Brain microvascular endothelial cell (primary cell): Measurements from ENCODE around the gene ATP2B2.

Experiments used
- DNase-seq: peaks from one replicate; pipeline ENCODE4 v3.0.0-alpha.2; 2020
- H3K27ac ChIP-seq: fragments of 250-450 bp; sonication (Bioruptor Pico); 2 replicates; pipeline ENCODE4 v1.5.1; 2020; ENCODE audit warnings: mild to moderate bottlenecking, moderate library complexity
- H3K27me3 ChIP-seq: fragments of 250-450 bp; sonication (Bioruptor Pico); replicated peaks from 2 replicates; pipeline ENCODE4 v1.5.1; 2020; ENCODE audit warnings: mild to moderate bottlenecking
- H3K36me3 ChIP-seq: fragments of 250-450 bp; sonication (Bioruptor Pico); replicated peaks from 2 replicates; pipeline ENCODE4 v1.5.1; 2020; ENCODE audit warnings: mild to moderate bottlenecking
- H3K4me3 ChIP-seq: 2 replicates; pipeline ENCODE4 v1.5.1; 2011; ENCODE audit warnings: low read depth, mild to moderate bottlenecking, control low read depth, low read length, moderate library complexity
- in situ Hi-C: cut with HindIII; loops from 2 replicates; pipeline ENCODE4 v1.10.0; 2017; ENCODE audit warnings: low sequenced_read_pairs, low pct_ligation_motif_present
- TF ChIP-seq, protein P1 (sequence below): IDR thresholded peaks from 2 replicates; pipeline ENCODE4 v1.5.1; 2011; ENCODE audit warnings: low read depth, mild to moderate bottlenecking, moderate library complexity, low read length, control low read depth, inconsistent platforms; ENCODE audit errors: missing control alignments

ATP2B2 gene

DNA sequence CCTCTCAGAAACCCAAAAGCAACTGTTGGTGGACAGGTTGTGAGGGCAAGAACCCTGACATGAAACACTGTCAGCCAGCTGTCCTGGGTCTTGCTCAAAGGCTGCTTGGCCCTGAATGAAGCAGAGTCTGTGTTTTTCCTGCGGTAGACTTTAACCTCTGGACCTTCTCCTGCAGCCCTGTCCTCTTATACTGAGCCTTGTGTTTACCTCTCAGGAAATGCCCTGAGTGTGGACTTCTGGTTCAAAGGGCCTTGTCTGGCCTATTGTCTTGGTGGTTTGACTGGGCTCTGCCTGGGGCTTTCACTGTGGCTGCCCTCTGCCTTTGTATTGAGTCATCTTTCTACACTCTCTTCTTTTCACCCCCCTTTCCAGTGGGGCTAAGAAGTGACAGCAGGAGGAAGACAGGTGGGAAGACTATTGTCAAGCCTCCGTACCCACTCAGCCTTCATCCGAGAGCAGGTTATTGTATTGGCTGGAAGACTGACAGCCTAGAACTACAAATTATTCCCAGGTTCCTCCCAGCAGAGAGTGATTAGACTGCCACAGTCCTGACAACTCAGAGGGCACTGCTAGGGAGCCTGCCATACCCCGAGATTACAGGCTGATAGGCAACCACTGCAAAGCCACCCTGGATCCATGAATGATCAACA lies 187.9 kb downstream of the ATP2B2 start:
- Histone ChIP-seq H3K27me3 (no peaks in the 10 kb centered on the region), H3K36me3 (peaks cover 70% of the 10 kb centered on the region), H3K27ac (no peak overlapping the region), H3K4me3 (no peak overlapping the region)
- in situ Hi-C loops, result no loop called here
- TF ChIP-seq, protein P1, sequence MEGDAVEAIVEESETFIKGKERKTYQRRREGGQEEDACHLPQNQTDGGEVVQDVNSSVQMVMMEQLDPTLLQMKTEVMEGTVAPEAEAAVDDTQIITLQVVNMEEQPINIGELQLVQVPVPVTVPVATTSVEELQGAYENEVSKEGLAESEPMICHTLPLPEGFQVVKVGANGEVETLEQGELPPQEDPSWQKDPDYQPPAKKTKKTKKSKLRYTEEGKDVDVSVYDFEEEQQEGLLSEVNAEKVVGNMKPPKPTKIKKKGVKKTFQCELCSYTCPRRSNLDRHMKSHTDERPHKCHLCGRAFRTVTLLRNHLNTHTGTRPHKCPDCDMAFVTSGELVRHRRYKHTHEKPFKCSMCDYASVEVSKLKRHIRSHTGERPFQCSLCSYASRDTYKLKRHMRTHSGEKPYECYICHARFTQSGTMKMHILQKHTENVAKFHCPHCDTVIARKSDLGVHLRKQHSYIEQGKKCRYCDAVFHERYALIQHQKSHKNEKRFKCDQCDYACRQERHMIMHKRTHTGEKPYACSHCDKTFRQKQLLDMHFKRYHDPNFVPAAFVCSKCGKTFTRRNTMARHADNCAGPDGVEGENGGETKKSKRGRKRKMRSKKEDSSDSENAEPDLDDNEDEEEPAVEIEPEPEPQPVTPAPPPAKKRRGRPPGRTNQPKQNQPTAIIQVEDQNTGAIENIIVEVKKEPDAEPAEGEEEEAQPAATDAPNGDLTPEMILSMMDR, result no peak
- DNase-seq, result no peak

DNA sequence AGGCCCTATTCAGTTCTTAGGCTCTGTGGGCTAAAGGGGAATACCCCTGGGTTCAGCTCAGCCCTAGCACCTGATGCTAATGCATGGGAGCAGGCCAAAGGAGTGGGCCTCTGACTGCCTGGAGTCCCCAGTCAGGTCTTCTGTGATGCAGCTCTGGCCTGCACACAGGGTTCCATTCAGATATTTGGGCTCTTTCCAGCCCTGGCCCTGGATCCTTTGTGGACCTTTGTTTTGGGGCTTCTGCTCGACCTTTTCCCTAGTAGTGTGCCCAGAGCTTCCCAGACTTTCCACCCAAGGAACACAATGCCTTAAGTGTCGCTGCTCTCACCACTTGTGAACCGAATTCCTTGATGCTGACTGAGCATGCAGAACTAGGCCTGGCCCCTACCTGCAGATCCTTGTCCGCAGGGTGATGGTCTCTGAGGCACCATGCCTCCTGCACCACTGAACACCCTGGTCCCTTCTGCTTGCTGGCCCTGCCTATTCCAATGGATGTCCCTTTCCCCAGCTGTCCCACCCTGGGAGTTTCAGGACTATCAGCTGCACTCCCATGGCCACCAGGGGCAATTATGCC lies 189.5 kb downstream of the ATP2B2 start:
- Histone ChIP-seq H3K4me3 (no peak overlapping the region), H3K36me3 (peaks cover 85% of the 10 kb centered on the region), H3K27ac (no peak overlapping the region), H3K27me3 (no peaks in the 10 kb centered on the region)
- TF ChIP-seq, protein P1, result no peak
- in situ Hi-C loops, result no loop called here
- no peak for DNase-seq

DNA sequence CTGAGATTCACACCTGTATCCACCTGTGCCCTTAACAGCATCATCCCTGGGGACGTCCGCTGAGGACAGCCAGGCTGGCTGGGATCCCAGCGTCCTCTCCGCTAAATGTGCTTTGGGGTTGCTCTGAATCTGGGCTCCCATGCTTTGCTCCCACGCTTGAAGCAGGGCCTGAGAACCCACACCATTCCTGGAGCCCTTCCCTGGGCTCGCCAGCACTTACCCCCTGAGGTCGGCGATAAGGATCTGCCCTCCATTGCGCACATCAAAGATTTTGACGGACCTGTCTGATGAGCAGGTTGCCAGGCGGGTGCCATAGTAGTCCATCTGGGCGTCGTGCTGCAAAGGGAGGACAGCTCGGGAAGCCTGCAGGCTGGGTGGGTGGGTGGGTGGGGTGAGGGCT lies 190.3 kb downstream of the ATP2B2 start:
- H3K36me3 ChIP-seq, result peaks cover 85% of the 10 kb centered on the region

DNA sequence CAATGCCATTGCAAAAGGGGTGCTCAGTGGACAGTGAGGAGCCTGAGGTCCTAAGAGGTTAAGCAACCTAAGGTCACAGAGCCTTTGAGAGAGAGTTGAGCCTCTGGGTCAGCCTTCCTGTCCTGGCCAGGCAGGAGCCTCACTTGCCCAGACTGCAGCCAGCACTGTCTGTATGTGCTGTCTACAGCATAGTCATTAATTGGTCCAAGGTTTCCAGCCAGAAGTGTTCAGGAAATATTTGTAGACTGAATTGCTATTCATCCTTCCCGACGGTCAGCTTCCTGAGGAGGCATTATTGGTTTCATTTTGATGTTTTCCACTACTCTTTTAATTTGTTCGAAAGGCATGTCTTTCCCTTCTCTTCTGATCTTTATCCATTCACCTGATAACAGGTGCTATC lies 192.5 kb downstream of the ATP2B2 start:
- Histone ChIP-seq H3K27me3 (no peaks in the 10 kb centered on the region), H3K4me3 (no peak overlapping the region), H3K27ac (no peak overlapping the region), H3K36me3 (peaks cover 88% of the 10 kb centered on the region)
- TF ChIP-seq, protein P1, result no peak
- DNase-seq, result no peak
- in situ Hi-C loops, result no loop called here

More for the DNA sequence above, 190.3 kb downstream of the ATP2B2 start:
- in situ Hi-C loops, result no loop called here
- no peak for DNase-seq
- H3K27me3 ChIP-seq, result no peaks in the 10 kb centered on the region
- no peak overlapping the region for H3K4me3 ChIP-seq
- TF ChIP-seq, protein P1, result no peak
- H3K27ac ChIP-seq, result no peak overlapping the region

DNA sequence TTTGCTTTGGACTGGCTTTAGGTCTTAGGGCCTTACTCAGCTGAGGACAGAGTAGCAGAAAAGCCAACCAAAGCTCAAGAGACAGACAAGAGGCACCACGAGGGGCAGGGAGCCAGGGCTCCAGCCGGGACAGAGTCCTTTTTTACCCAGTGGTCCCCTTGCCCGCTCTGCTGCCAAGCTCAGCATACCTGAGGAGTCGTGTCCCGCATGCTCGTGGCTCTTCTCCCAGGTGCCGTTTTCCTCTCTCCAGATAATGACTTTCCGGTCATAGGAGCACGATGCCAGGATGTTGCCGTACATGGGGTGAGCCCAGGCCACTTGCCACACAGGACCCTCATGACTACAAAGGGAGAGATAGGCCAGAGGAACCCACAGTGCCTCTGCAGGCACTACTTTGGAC lies 193.0 kb downstream of the ATP2B2 start:
- TF ChIP-seq, protein P1, result no peak
- Histone ChIP-seq H3K4me3 (no peak overlapping the region), H3K27ac (no peak overlapping the region), H3K27me3 (no peaks in the 10 kb centered on the region), H3K36me3 (peaks cover 88% of the 10 kb centered on the region)
- DNase-seq, result no peak
- in situ Hi-C loops, result no loop called here

DNA sequence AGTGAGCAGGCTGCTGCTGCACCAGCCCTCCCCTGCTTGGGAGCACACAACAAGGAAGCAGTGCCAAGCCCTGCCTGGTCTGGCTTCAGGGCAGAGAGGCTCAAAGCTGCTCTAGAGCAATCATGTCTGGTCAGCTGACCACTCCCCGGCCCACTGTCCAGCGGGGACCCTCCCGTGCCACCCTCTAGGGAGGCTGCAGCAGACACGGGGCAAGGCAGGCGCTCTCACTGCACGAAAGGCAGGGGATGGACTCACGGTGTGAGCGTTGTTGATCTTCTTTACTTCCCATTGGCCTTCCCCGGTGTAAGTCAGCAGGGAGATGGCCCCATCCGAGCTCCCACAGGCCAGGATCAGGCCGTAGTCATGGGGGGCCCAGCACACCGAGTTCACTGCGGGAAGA lies 193.7 kb downstream of the ATP2B2 start:
- H3K27me3 ChIP-seq, result no peaks in the 10 kb centered on the region
- no peak overlapping the region for H3K4me3 ChIP-seq
- TF ChIP-seq, protein P1, result no peak
- DNase-seq, result no peak
- in situ Hi-C loops, result no loop called here
- peaks cover 86% of the 10 kb centered on the region for H3K36me3 ChIP-seq
- H3K27ac ChIP-seq, result no peak overlapping the region
